Measurements from ENCODE around the gene TUBAL3. TPM values are rescaled to one million over a fixed set of nuclear protein-coding genes. Genes with fewer than 3 reads are reported as not detected.

Gene TUBAL3
- polyA plus RNA-seq, 2 of the 4 experiments (the other 2 are of a cell fraction), result 0.34 to 1.4 TPM

DNA sequence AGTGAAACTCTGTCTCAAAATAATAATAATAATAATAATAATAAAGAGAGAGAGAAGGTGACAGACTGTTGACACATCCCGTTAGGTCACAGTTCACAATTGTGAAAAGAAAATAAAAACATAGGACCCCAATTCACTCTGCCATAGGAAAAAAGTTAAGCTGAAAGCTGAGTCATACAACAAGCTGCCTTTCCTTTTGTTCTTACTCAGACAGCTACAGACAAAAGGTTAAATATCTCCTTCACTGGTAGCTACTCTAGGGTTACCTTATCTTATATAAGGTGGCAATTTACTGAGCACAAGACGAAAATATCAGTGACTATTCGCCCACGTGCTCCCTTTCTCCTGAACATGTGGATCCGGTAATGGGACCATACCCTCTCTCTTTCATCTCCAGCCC is 17.5 kb downstream of the TUBAL3 start (continued):
- no peak for TF ChIP-seq RAD21 (conservative IDR thresholded peaks at IDR 0.05 in 1 of 2, IDR thresholded peaks at IDR 0.05 in 1 of 2)

- ChIA-PET CTCF (interaction anchor here (0.6 to 0.8 kb wide), 2 partner anchors 14 to 22 kb away, joined by 3 read pairs; no protein-coding TSS in a partner anchor), POLR2A (no interaction called here)
- TF ChIP-seq, protein P1, sequence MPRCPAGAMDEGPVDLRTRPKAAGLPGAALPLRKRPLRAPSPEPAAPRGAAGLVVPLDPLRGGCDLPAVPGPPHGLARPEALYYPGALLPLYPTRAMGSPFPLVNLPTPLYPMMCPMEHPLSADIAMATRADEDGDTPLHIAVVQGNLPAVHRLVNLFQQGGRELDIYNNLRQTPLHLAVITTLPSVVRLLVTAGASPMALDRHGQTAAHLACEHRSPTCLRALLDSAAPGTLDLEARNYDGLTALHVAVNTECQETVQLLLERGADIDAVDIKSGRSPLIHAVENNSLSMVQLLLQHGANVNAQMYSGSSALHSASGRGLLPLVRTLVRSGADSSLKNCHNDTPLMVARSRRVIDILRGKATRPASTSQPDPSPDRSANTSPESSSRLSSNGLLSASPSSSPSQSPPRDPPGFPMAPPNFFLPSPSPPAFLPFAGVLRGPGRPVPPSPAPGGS (IDR thresholded peaks at IDR 0.05), result no peak
- TF ChIP-seq MAZ (IDR thresholded peaks at IDR 0.05; ENCODE audit: borderline replicate concordance, low read depth, low read length), result no peak
- TF ChIP-seq, protein P2, sequence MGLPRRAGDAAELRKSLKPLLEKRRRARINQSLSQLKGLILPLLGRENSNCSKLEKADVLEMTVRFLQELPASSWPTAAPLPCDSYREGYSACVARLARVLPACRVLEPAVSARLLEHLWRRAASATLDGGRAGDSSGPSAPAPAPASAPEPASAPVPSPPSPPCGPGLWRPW (IDR thresholded peaks at IDR 0.05), result no peak
- no peak for TF ChIP-seq JUN (IDR thresholded peaks at IDR 0.05)
- TF ChIP-seq PHF8 (IDR thresholded peaks at IDR 0.05; ENCODE audit: borderline replicate concordance, low read depth), result no peak
- TF ChIP-seq REST (IDR thresholded peaks at IDR 0.05), result no peak
- no peak for TF ChIP-seq KDM5A (IDR thresholded peaks at IDR 0.05)
- TF ChIP-seq, protein P3, sequence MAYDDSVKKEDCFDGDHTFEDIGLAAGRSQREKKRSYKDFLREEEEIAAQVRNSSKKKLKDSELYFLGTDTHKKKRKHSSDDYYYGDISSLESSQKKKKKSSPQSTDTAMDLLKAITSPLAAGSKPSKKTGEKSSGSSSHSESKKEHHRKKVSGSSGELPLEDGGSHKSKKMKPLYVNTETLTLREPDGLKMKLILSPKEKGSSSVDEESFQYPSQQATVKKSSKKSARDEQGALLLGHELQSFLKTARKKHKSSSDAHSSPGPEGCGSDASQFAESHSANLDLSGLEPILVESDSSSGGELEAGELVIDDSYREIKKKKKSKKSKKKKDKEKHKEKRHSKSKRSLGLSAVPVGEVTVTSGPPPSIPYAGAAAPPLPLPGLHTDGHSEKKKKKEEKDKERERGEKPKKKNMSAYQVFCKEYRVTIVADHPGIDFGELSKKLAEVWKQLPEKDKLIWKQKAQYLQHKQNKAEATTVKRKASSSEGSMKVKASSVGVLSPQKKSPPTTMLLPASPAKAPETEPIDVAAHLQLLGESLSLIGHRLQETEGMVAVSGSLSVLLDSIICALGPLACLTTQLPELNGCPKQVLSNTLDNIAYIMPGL (CRISPR knock-in tag; IDR thresholded peaks at IDR 0.05; ENCODE audit: borderline replicate concordance), result no peak
- no peak for TF ChIP-seq RFX5 (IDR thresholded peaks at IDR 0.05)
- no peak for TF ChIP-seq CHD2 (IDR thresholded peaks at IDR 0.05; ENCODE audit: low read length, partially characterized antibody)
- no peak for TF ChIP-seq POLR2AphosphoS2 (conservative IDR thresholded peaks at IDR 0.05; ENCODE audit: low read length)
- no peak for TF ChIP-seq EHMT2 (IDR thresholded peaks at IDR 0.05; ENCODE audit: low read depth)
- TF ChIP-seq RAD21 (conservative IDR thresholded peaks at IDR 0.05 in 1 of 2, IDR thresholded peaks at IDR 0.05 in 1 of 2), result no peak
- no peak for TF ChIP-seq RCOR1 (IDR thresholded peaks at IDR 0.05; ENCODE audit: low read depth, low read length)
- TF ChIP-seq PBX3 (IDR thresholded peaks at IDR 0.05), result no peak
- DNase-seq (ENCODE audit: low read depth in 1 of 2, low spot score in 1 of 2) (no peak), ATAC-seq (no peak), FAIRE-seq (no peak)
- H3K4me2 ChIP-seq, result no peak overlapping the region
- H3K4me3 ChIP-seq, result no peak overlapping the region
- peaks cover 13% of the 10 kb centered on the region for H3K9me3 ChIP-seq
- WGBS (ENCODE audit: missing lambda C conversion rate), result 89% methylated on average over 2 of the region's 2 CpGs
- H3K27ac ChIP-seq, result peak overlapping the region; percentile 7 to 67; a peak in 2 of 6 replicates
- peaks cover 10% of the 10 kb centered on the region for H3K4me1 ChIP-seq
Observed at GRCh38 chr10:5385224-5385623, 19.4 kb downstream of the TUBAL3 start.

DNA sequence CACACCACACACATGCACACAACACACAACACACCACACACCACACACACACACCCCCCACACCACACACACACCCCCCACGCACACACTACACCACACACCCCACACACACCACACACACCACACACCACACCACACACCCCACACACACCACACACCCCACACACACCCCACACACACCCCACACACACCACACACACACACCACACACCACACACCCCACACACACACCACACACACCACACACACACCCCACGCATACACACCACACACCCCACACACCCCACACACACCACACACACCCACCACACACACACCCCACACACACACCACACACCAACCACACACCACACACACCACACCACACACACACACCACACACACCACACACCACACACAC is 23.4 kb downstream of the TUBAL3 start:
- ChIA-PET POLR2A (no interaction called here), CTCF (interaction anchor here (1.5 to 2.0 kb wide), 3 partner anchors 53 to 566 kb away, joined by 4 to 7 read pairs (median 5); no protein-coding TSS in a partner anchor)
- 38% methylated on average over 1 of the region's 2 CpGs for WGBS (ENCODE audit: missing lambda C conversion rate)
- H3K9me3 ChIP-seq, result no peaks in the 10 kb centered on the region
- H3K4me2 ChIP-seq, result no peak overlapping the region
- H3K27ac ChIP-seq, result peak overlapping the region in 1 of 2 experiments; percentile 61; a peak in 3 of 6 replicates
- no peak for DNase-seq (ENCODE audit: low read depth in 1 of 2, low spot score in 1 of 2)
- no peak for ATAC-seq
- H3K4me1 ChIP-seq, result peaks cover 10% of the 10 kb centered on the region
- no peak for FAIRE-seq
- no peak overlapping the region for H3K4me3 ChIP-seq
- TF ChIP-seq KDM5A (IDR thresholded peaks at IDR 0.05) (no peak), MAZ (IDR thresholded peaks at IDR 0.05; ENCODE audit: borderline replicate concordance, low read depth, low read length) (no peak), ZFP36 (IDR thresholded peaks at IDR 0.05; ENCODE audit: borderline replicate concordance, partially characterized antibody) (no peak), TFCP2L1 (CRISPR knock-in tag; IDR thresholded peaks at IDR 0.05) (no peak), PBX3 (IDR thresholded peaks at IDR 0.05) (no peak), CHD2 (IDR thresholded peaks at IDR 0.05; ENCODE audit: low read length, partially characterized antibody) (no peak)
- TF ChIP-seq, protein P4, sequence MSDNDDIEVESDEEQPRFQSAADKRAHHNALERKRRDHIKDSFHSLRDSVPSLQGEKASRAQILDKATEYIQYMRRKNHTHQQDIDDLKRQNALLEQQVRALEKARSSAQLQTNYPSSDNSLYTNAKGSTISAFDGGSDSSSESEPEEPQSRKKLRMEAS (IDR thresholded peaks at IDR 0.05), result no peak
- TF ChIP-seq, protein P3 (CRISPR knock-in tag; IDR thresholded peaks at IDR 0.05; ENCODE audit: borderline replicate concordance), result no peak
